Stimulated activated CD8-positive, alpha-beta memory T cell treated with anti-CD3 and anti-CD28 coated beads, Interleukin-2, amount 100 ng/mL, for 1 hour (primary cell): ENCODE results near the gene CASP14.
"Not testable (repeated sequence)": the region's sequence is repeated elsewhere in the genome, so short reads cannot be mapped to it uniquely, and the experiment has no call there.

Experiments
- DNase-seq, 2 donors: peaks; one replicate each; pipeline ENCODE4 v3.0.0-alpha.2; 2020; ENCODE audit warnings: low read depth in 2 of 2

CASP14 gene

GRCh38 chr19:15048885-15049541 lies at the start of gene CASP14:
Gene CASP14, plus strand, starts transcription at chr19:15049480. Its CDS starts 2,772 bp downstream, at chr19:15052252.
- no peak for DNase-seq

DNA sequence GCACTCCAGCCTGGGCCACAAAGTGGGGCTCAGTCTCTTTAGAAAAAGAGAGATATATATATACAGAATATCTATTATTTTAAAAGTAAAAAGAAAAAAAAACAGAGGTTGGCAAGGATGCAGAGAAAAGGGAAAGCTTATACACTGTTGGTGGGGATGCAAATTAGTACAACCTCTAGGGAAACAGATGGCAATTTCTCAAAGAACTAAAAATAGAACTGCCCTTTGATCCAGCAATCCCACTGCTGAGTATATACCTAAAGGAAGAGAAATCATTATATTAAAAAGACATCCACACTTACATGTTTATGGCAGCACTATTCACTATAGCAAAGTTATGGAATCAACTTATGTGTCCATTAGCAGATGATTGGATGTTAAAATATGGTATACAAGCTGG lies 41.0 kb upstream of the CASP14 start:
- no peak for DNase-seq

DNA sequence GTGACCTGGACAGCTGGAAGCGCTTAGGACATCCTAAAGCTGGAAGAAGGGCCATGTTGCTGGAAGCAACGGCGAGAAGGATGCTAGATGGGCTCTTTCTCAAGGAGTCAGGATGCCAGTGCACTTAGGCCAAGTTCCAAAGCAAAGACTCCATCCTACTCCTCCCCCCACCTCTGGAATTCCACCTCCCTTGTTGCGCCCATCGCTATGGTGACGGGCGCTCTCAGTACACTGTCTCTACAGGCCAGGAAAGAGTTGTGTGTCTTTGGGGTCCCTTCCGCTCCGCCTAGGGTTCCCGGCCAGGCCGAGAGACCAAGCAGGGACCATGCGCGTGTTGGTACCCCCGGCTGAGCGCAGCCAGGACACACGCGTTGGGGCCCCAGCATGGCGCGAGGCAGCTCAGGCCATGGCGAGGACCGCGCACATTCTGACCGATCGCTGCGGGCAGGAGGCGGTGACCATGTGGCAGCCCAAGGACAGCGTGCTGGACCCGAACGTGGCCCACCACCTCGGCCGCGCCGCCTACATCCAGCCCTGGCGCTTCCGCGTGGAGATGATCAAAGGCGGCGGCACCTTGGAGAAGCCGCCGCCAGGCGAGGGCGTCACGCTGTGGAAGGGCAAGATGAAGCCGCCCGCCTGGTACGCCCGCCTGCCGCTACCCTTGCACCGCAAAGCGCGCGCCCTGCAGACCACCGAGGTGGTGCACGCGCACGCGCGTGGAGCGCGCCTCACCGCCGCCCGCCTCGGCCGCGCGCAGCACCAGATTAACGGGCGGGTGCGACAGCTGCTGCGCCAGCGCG lies 38.6 kb upstream of the CASP14 start:
- no peak for DNase-seq

DNA sequence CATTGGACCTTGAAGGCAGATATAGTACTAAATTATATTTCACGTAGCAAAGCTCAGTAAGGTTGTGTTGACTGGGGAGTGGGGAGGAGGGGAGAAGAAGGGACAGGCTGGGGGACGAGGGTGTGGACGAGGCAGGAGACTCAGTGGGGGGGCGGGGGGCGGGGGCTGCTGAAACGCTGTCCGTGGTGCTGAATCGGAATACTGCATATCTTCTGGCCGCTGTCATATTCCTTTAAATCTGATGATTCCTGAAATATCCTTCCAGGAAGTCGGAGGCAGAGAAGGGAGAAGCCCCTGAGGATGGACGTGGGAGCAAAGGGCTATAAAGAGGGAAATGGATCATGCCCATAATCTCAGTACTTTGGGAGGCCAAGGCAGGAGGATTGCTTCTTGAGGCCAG lies 34.7 kb upstream of the CASP14 start:
- no peak for DNase-seq

DNA sequence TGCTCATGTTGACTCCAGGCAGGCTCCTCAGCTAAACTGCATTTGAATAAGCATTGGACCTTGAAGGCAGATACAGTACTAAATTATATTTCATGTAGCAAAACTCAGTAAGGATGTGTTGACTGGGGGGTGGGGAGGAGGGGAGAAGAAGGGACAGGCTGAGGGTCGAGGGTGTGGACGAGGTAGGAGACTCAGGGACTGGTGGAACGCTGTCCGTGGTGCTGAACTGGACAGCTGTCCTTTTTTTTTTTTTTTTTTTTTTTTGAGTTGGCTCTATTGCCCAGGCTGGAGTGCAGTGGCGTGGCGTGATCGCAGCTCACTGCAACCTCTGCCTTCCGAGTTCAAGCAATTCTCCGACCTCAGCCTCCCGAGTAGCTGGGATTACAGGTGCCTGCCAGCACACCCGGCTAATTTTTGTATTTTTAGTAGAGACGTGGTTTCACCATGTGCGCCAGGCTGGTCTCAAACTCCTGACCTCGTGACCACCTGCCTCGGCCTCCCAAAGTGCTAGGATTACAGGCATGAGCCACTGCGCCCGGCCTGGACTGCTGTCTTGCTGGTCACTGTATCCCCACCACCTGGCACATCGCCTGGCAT lies 33.2 kb upstream of the CASP14 start:
- no peak for DNase-seq

- not testable (repeated sequence) for DNase-seq
Measured at GRCh38 chr19:15018836-15019235, 30.4 kb upstream of the CASP14 start.

- no peak for DNase-seq
Measured at GRCh38 chr19:15021286-15022007, 27.8 kb upstream of the CASP14 start.

GRCh38 chr19:15022752-15023151 lies 26.5 kb upstream of the CASP14 start:
- DNase-seq: no peak

- DNase-seq: no peak
Measured at GRCh38 chr19:15025217-15025616, 24.1 kb upstream of the CASP14 start.

DNA sequence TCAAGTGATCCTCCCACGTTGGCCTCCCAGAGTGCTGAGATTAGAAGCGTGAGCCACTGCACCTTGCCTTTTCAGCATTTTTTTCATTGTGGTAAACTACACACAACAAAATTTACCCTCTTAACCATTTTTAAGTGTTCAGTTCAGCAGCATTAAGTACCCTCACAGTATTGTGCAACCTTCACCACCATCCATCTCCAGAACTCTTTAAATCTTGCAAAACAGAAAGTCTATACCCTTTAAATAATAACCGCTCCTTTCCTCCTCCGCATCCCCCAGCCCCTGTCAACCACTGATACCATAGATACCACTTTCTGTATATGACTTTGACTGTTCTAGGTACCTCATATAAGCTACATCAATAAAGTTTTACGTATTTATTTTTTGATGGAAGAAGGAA lies 20.8 kb upstream of the CASP14 start:
- DNase-seq: no peak

GRCh38 chr19:15031675-15032074 lies 17.6 kb upstream of the CASP14 start:
- DNase-seq: no peak

DNA sequence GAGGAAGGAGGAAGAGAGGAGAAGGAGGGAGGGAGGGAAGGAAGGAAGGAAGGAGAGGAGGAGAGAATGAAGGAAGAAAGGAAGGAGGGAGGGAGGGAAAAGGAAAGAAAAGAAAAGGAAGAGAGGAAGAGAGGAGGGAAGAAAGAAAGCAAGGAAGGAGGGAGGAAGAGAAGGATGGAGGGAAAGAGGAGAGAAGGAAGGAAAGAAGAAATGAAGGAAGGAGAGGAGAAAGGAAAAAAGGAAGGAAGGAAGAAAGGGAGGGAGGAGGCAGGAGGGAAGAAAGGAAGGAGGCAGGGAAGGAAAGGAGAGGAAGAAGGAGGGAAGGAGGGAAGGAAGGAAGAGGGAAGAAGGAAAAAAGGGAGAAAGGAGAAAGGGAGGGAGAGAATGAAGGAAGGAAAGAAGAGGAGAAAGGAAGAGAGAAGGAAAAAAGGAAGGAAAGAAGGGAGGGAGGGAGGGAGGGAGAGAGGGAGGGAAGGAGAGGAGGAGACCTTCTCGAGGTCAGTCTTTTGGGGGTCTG lies 13.4 kb upstream of the CASP14 start:
- no peak for DNase-seq

- DNase-seq: no peak
Measured at GRCh38 chr19:15037586-15037985, 11.7 kb upstream of the CASP14 start.

DNA sequence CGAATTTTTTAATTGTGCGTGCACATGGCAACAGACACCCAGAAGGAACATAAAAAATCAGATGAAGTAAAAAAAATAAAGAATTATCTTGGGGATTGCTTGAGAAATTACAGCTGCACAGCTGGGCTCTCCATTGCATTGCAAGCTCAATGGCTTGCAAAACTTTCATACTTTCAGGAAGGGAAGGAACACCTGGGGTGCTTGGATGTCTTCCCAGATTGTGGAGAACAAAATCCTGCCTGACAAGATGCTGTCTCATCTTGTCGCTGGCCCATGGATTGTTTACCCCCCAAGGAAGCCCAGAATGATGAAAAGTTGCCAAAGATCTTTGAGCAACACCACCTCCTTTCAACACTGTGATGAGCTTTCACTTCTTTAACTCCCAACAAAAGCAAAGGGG lies 11.0 kb upstream of the CASP14 start:
- DNase-seq: no peak

- DNase-seq: no peak
Measured at GRCh38 chr19:15042003-15042402, 7.3 kb upstream of the CASP14 start.

DNA sequence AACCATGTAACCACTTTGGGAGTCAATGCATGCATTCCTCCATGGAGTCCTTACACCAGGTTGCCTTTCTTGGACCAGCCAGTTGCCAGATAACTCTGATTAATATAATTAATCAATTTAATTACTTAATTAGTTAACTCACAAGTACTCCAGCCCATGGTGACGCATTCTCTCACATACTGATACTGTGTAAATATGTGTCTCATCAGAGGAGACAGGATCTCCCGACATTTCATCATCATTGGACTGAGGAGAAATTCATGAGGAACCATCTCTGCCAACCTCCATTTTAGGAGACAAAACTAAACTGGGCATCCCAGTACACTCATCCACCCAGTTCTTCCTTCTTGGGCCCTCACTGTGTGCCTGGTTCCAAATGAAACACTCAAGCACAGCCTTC lies 6.5 kb upstream of the CASP14 start:
- DNase-seq: no peak

GRCh38 chr19:15045506-15045905 lies 3.8 kb upstream of the CASP14 start:
- DNase-seq: no peak

- no peak for DNase-seq
Measured at GRCh38 chr19:15047680-15048079, 1.6 kb upstream of the CASP14 start.

DNA sequence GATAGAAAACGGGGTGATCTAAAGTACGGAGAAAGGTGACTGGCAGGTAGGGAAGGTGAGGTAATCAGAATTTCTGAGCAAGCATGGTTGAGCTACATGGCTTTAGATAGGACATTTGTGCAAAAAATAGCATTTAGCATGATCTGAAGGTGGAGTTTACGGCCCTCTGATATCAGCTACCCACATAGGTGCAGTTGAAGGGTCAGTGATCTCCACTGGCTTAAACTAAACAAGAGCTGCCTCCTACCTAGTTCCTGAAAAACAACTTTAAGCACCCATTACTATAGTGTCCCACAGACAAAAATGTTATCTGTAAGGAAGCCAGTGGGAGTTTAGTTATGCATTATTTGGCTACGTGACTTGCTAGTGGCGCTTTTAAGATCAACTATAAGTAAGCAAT lies 1.2 kb upstream of the CASP14 start:
- no peak for DNase-seq

- DNase-seq: no peak
Measured at GRCh38 chr19:15050639-15051038, 1.4 kb downstream of the CASP14 start.

- DNase-seq: no peak
Measured at GRCh38 chr19:15062036-15062435, 12.8 kb downstream of the CASP14 start.

DNA sequence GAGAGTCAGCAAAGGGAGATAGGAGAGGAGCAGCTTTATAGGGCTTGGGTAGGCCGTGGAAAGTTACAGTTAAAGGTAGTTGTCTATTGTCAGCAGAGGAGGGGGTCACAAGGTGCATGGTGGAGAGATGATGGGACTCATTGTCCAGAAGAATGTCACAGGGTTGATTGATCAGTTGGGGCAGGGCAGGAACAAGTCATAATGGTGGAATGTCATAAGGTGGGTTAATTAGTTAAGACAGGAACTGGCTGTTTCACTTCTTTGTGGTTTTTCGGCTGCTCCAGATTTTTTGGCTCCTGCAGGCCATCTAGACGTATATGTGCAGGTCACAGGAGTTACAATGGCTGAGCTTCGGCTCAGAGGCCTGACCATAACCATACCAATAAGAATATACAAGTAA lies 21.1 kb downstream of the CASP14 start:
- DNase-seq: not testable (repeated sequence)
